Endothelial cell (in vitro differentiated cells): ENCODE measurements around the gene LRP1B. TPM values are rescaled to one million over a fixed set of nuclear protein-coding genes. Genes with fewer than 3 reads are reported as not detected.

Source experiments
- DNase-seq: peaks from one replicate; pipeline ENCODE4 v3.0.0; 2021; ENCODE audit warnings: low spot score
- H3K27ac Mint-ChIP-seq: one replicate; pipeline ENCODE4 v1.8.0; 2021; ENCODE audit warnings: mixed read lengths, inconsistent platforms; ENCODE audit not compliant: unreplicated experiment
- H3K27me3 Mint-ChIP-seq: one replicate; pipeline ENCODE4 v1.8.0; 2021; ENCODE audit warnings: mild to moderate bottlenecking, moderate library complexity, mixed read lengths, inconsistent platforms; ENCODE audit not compliant: unreplicated experiment
- H3K36me3 Mint-ChIP-seq: one replicate; pipeline ENCODE4 v1.8.0; 2021; ENCODE audit warnings: mild to moderate bottlenecking, low read depth, mixed read lengths, inconsistent platforms; ENCODE audit not compliant: unreplicated experiment
- H3K4me1 Mint-ChIP-seq: one replicate; pipeline ENCODE4 v1.8.0; 2021; ENCODE audit warnings: mild to moderate bottlenecking, mixed read lengths, inconsistent platforms; ENCODE audit not compliant: unreplicated experiment
- H3K4me3 Mint-ChIP-seq: one replicate; pipeline ENCODE4 v1.8.0; 2021; ENCODE audit warnings: mild to moderate bottlenecking, mixed read lengths, inconsistent platforms; ENCODE audit not compliant: unreplicated experiment
- H3K9me3 Mint-ChIP-seq: one replicate; pipeline ENCODE4 v1.8.0; 2021; ENCODE audit warnings: mixed read lengths, inconsistent platforms; ENCODE audit not compliant: unreplicated experiment
- total RNA-seq: library from RNA; stranded (reverse); fragmentation: NEBNext Ultra II Directional; extraction: Animal tissue kit (Norgen Biotek cat#: 25700); gene quantifications from one replicate; pipeline ENCODE4 v1.2.1, GENCODE V29; 2021; ENCODE audit not compliant: unreplicated experiment
- TF ChIP-seq, protein P1 (sequence below): fragments of 200-600 bp; sonication (generic); IDR thresholded peaks from one replicate; pipeline ENCODE4 v1.5.0; 2021; ENCODE audit warnings: antibody characterized with exemption; ENCODE audit not compliant: unreplicated experiment

Gene LRP1B
- total RNA-seq, 1 donor from 2014 or later, result 1.4 TPM

DNA sequence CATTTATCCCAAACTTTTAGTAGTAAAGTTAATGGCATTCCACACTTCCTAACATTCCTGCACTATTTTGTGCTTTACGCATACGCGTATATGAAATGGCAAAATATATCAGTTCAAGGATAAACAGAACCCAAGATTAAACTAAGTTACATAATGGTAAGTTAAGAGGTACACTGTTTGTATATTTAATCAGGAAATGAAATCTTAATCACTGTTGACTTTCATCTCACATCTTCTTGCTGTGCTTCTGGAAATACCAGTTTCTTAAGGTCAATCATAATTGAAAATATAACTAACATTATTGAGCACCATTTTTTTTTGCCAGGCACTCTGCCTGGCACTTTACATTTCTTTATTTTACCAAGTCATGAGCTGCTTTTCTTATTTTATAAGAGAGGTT, 565.2 kb downstream of the LRP1B start:
- DNase-seq, result no peak
- H3K27me3 Mint-ChIP-seq, result no peaks in the 10 kb centered on the region
- no peaks in the 10 kb centered on the region for H3K9me3 Mint-ChIP-seq
- H3K36me3 Mint-ChIP-seq, result no peaks in the 10 kb centered on the region
- TF ChIP-seq, protein P1, sequence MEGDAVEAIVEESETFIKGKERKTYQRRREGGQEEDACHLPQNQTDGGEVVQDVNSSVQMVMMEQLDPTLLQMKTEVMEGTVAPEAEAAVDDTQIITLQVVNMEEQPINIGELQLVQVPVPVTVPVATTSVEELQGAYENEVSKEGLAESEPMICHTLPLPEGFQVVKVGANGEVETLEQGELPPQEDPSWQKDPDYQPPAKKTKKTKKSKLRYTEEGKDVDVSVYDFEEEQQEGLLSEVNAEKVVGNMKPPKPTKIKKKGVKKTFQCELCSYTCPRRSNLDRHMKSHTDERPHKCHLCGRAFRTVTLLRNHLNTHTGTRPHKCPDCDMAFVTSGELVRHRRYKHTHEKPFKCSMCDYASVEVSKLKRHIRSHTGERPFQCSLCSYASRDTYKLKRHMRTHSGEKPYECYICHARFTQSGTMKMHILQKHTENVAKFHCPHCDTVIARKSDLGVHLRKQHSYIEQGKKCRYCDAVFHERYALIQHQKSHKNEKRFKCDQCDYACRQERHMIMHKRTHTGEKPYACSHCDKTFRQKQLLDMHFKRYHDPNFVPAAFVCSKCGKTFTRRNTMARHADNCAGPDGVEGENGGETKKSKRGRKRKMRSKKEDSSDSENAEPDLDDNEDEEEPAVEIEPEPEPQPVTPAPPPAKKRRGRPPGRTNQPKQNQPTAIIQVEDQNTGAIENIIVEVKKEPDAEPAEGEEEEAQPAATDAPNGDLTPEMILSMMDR, result no peak
- H3K4me3 Mint-ChIP-seq, result no peak overlapping the region
- H3K4me1 Mint-ChIP-seq, result peaks cover 3% of the 10 kb centered on the region
- no peak overlapping the region for H3K27ac Mint-ChIP-seq

DNA sequence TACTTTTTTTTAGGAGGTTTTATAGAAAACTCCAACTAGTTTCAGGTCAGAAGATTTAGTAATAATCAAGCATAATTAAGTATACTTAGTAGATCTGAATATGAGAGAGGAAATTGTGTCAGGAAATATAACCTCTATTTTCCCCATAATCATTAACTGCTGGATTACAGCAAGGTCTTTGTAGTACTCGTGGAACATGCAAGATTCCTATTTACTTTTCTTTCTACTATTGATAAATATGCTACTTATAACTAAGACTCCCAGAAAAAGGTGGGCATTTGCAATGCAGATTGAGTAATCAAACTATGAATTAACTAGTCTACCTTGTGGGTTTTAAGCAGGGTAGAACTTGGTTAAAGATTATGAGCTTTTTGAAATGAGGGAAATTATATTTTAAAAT, 570.1 kb downstream of the LRP1B start:
- Mint-ChIP-seq H3K27me3 (no peaks in the 10 kb centered on the region), H3K36me3 (no peaks in the 10 kb centered on the region), H3K4me3 (no peak overlapping the region), H3K9me3 (no peaks in the 10 kb centered on the region), H3K4me1 (peaks cover 3% of the 10 kb centered on the region), H3K27ac (no peak overlapping the region)
- TF ChIP-seq, protein P1, result no peak
- no peak for DNase-seq

DNA sequence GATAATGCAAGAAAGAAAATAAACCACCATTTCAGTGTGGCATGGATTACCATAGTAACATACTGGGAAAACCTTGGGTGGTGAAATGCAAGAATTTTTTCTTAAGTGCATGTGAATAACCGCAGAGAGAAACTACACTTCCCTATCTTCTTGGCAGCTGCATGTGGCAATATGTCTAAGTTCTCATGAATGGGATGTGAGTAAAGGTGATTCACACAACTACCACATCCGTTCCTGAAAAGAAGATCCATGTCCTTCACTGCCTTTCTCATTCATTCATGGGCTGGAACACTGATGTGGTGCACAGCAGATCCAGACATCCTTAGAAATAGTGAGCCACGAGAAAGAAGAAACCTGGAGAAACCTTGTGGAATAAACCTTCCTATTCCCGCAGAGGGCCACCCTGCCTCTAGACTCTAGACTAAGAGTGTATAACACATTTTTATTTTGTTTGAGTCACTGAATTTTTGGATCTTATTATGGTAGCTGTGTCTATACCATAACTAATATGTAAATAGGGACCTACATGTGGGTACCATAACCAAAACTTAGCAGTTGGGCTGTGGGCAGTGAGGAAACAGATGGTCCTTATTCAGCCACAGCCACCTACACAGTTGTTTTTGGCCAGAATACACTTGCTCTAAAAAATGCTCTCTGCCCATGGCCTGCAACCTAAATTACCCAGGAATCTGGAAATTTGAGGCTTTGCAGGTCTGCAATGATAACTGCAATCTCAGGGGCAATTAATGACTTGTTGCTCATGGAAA, 573.3 kb downstream of the LRP1B start:
- TF ChIP-seq, protein P1, result no peak
- Mint-ChIP-seq H3K27me3 (no peaks in the 10 kb centered on the region), H3K4me3 (no peak overlapping the region), H3K36me3 (no peaks in the 10 kb centered on the region), H3K4me1 (peaks cover 11% of the 10 kb centered on the region), H3K9me3 (no peaks in the 10 kb centered on the region), H3K27ac (no peak overlapping the region)
- no peak for DNase-seq

DNA sequence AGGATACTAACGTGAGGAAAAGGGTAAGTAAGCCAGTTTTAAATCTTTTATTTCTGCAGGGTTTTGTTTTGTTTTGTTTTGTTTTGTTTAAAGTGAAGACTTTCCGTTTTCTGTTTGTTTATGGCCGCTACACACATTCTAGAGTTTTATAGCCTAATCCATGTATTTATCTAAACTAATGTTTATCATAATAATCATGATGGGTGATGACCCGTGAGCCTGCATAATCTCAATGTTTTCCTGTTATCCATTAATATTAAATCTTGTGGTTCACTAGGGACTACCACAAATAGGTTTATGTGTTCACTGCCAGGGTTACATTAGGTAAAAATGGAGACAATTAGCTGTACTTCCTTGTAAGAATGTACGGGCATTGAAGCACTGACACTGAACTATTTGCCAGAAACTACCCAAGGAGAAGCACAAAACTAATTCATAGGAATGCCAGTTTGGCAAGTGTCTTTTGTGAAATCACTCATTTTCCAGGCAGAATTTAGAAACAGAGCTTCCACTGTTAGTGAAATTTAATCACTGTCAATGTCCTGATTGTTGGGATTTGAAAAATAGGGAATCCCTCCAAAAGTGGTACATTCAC, 574.8 kb downstream of the LRP1B start:
- Mint-ChIP-seq H3K27ac (no peak overlapping the region), H3K36me3 (no peaks in the 10 kb centered on the region)
- TF ChIP-seq, protein P1, result no peak

DNA sequence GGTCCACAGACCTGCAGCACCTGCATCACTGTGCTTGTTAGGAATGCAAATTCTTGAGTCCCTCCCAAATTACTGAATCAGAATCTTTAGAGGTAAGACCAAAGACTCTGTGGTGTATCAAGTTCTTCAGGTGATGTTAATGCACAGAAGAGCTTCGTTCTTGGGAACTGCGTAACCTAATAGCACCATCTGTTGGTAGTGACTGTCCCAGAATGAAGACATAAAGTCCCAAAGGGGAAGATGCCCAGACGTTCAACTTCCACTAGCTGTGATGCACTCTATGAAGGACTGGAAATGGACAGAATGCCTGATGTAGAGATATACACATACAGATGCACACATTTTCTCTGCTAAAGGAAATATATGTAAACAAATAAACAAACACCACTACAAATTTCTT, 576.0 kb downstream of the LRP1B start:
- H3K4me3 Mint-ChIP-seq, result no peak overlapping the region
- TF ChIP-seq, protein P1, result no peak
- DNase-seq, result peak; percentile 25

More for the DNA sequence above, 574.8 kb downstream of the LRP1B start:
- Mint-ChIP-seq H3K9me3 (no peaks in the 10 kb centered on the region), H3K4me3 (no peak overlapping the region), H3K27me3 (no peaks in the 10 kb centered on the region), H3K4me1 (peaks cover 8% of the 10 kb centered on the region)
- no peak for DNase-seq

More for the DNA sequence above, 576.0 kb downstream of the LRP1B start:
- Mint-ChIP-seq H3K36me3 (no peaks in the 10 kb centered on the region), H3K27ac (no peak overlapping the region), H3K27me3 (no peaks in the 10 kb centered on the region), H3K9me3 (no peaks in the 10 kb centered on the region), H3K4me1 (peaks cover 8% of the 10 kb centered on the region)
